Neuronal stem cell (in vitro differentiated cells): ENCODE data around the gene CACTIN.
A peak's percentile ranks its signal among the peaks of the same experiment; 100 is the strongest.

ENCODE experiments used
- DNase-seq: peaks from one replicate; pipeline ENCODE4 v3.0.0-alpha.2; 2013; ENCODE audit warnings: low spot score
- H2AFZ ChIP-seq: one replicate; pipeline ENCODE4 v1.6.1; 2013; ENCODE audit warnings: mild to moderate bottlenecking, low read length, inconsistent platforms
- H2AK5ac ChIP-seq: 2 replicates; pipeline ENCODE4 v1.6.1; 2013; ENCODE audit warnings: low read depth, mild to moderate bottlenecking, inconsistent platforms, low read length, moderate library complexity, mixed read lengths
- H2BK120ac ChIP-seq: 2 replicates; pipeline ENCODE4 v1.6.1; 2013; ENCODE audit warnings: low read depth, mild to moderate bottlenecking, inconsistent platforms, low read length, moderate library complexity, mixed read lengths
- H2BK12ac ChIP-seq: one replicate; pipeline ENCODE4 v1.6.1; 2013; ENCODE audit warnings: low read length, inconsistent platforms
- H2BK15ac ChIP-seq: 2 replicates; pipeline ENCODE4 v1.6.1; 2013; ENCODE audit warnings: mild to moderate bottlenecking, low read length, inconsistent platforms, mixed read lengths
- H2BK5ac ChIP-seq: one replicate; pipeline ENCODE4 v1.6.1; 2013; ENCODE audit warnings: inconsistent platforms, mild to moderate bottlenecking, low read length, moderate library complexity
- H3K14ac ChIP-seq: one replicate; pipeline ENCODE4 v1.6.1; 2013; ENCODE audit warnings: low read length, inconsistent platforms
- H3K18ac ChIP-seq: 2 replicates; pipeline ENCODE4 v1.6.1; 2013; ENCODE audit warnings: low read length, inconsistent platforms
- H3K23ac ChIP-seq: 2 replicates; pipeline ENCODE4 v1.6.1; 2013; ENCODE audit warnings: low read depth, mild to moderate bottlenecking, mixed read lengths, low read length, inconsistent platforms; ENCODE audit not compliant: poor library complexity
- H3K27ac ChIP-seq: replicated peaks from 3 replicates; pipeline ENCODE4 v1.5.1; 2013; ENCODE audit warnings: low read length, inconsistent platforms
- H3K27me3 ChIP-seq, 3 experiments: 2 replicates each; pipeline ENCODE4 v1.6.1; 2013; ENCODE audit warnings: low read length in 3 of 3, mild to moderate bottlenecking in 2 of 3, inconsistent platforms in 1 of 3, low read depth in 1 of 3, mixed read lengths in 1 of 3, moderate library complexity in 1 of 3; ENCODE audit not compliant: control insufficient read depth in 3 of 3, insufficient read depth in 3 of 3
- H3K36me3 ChIP-seq, 2 donors: replicated peaks in 1 of 2; 2 replicates each; pipeline ENCODE4 v1.6.1; 2013; ENCODE audit warnings: low read length in 2 of 2; ENCODE audit not compliant: control insufficient read depth in 2 of 2, insufficient read depth in 2 of 2
- H3K4ac ChIP-seq: 2 replicates; pipeline ENCODE4 v1.6.1; 2013; ENCODE audit warnings: inconsistent platforms, mild to moderate bottlenecking, low read length, moderate library complexity
- H3K4me1 ChIP-seq, 2 donors: 1 replicate in 1 of 2; 2 replicates in 1 of 2; pipeline ENCODE4 v1.6.1; 2013; ENCODE audit warnings: low read length in 2 of 2, low read depth in 1 of 2; ENCODE audit not compliant: control insufficient read depth in 2 of 2, insufficient read depth in 1 of 2
- H3K4me2 ChIP-seq: one replicate; pipeline ENCODE4 v1.6.1; 2013; ENCODE audit warnings: mild to moderate bottlenecking, low read length, inconsistent platforms; ENCODE audit not compliant: insufficient read depth, poor library complexity, severe bottlenecking
- H3K4me3 ChIP-seq, 2 donors: 2 replicates each; pipeline ENCODE4 v1.5.1; 2013; ENCODE audit warnings: low read length in 2 of 2, mild to moderate bottlenecking in 2 of 2, inconsistent platforms in 1 of 2, moderate library complexity in 1 of 2
- H3K79me1 ChIP-seq: one replicate; pipeline ENCODE4 v1.6.1; 2013; ENCODE audit warnings: low read depth, mild to moderate bottlenecking, inconsistent platforms, low read length, moderate library complexity
- H3K9ac ChIP-seq: one replicate; pipeline ENCODE4 v1.6.1; 2013; ENCODE audit warnings: mild to moderate bottlenecking, low read depth, low read length, inconsistent platforms; ENCODE audit not compliant: poor library complexity
- H3K9me3 ChIP-seq, 2 donors: replicated peaks in 1 of 2; 2 replicates each; pipeline versions ENCODE3 to v1.6.1; 2013; ENCODE audit warnings: low read length in 2 of 2, mild to moderate bottlenecking in 2 of 2, inconsistent platforms in 1 of 2, low read depth in 1 of 2, mixed read lengths in 1 of 2, moderate library complexity in 1 of 2; ENCODE audit not compliant: control insufficient read depth in 2 of 2, insufficient read depth in 1 of 2
- H4K8ac ChIP-seq: one replicate; pipeline ENCODE4 v1.6.1; 2013; ENCODE audit warnings: low read depth, mild to moderate bottlenecking, inconsistent platforms, low read length, moderate library complexity
- H4K91ac ChIP-seq: one replicate; pipeline ENCODE4 v1.6.1; 2013; ENCODE audit warnings: low read length, low read depth, mild to moderate bottlenecking, inconsistent platforms; ENCODE audit not compliant: poor library complexity
- WGBS, 2 donors: extraction: QIAGEN DNeasy Blood & Tissue Kit; methylation state at CpG; one replicate each; pipeline ENCODE4 v1.1.7; 2013; ENCODE audit warnings: missing lambda C conversion rate in 2 of 2, mixed read lengths in 1 of 2; ENCODE audit not compliant: insufficient read length in 2 of 2, insufficient replicate concordance in 1 of 2; ENCODE audit errors: extremely low coverage in 2 of 2; 5-methylcytosine and 5-hydroxymethylcytosine counted together

CACTIN gene

DNA sequence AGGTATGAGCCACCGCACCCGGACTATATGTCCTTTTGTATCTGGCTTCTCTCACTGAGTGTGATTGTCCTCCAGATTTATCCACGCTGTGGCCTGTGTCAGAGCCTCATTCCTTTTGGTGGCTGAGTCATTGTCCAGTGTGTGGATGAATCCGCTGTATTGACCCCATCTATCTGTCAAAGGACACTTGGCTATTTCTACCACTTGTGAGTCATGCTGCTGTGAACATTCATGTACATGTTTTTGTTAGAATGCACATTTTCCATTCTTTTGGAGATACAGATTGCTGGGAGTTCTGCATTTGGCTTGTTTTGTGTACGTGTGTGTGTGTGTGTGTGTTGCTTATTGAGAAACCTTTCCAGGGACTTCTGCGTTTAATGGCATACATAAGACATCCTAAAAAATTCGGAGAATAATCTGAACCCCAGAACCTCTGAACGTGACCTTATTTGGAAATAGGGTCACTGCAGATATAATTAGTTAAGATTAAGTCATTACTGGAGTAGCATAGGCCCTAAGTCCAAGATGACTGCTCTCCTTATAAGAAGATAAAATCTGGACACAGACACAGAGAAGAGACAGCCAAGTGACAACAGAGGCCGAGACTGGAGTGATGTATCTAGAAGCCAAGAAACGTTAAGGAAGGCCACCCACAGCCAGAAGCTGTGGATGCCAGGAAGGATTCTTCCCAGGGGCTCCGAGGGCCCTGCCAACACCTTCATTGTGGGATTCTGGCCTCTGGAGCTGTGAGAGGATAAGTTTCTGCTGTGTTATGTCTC lies 46.2 kb downstream of the CACTIN start:
- H3K27me3 ChIP-seq, result peaks cover 0 to 35% (median 11%) of the 10 kb centered on the region in 3 experiments
- H3K4ac ChIP-seq, result no peak overlapping the region
- no peaks in the 10 kb centered on the region for H3K9me3 ChIP-seq

DNA sequence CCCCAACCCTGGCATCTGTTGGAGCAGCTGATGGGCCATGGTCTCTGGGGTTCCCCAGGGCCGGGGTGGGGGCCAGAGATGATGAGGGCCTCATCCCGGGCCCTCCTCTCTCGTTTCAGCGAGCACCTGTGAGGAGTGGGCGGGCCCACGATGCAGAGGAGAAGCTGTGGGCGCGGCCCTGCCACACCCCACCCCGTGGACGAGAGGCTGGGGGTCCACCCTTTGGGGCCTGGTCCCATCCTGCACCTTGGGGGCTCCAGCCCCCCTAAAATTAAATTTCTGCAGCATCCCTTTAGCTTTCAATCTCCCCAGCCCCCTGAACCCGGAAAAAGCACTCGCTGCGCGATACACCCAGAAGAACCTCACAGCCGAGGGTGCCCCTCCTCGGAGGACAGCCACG lies 48.2 kb downstream of the CACTIN start:
- no peak overlapping the region for H2BK120ac ChIP-seq
- H3K18ac ChIP-seq, result no peak overlapping the region
- no peak overlapping the region for H2AK5ac ChIP-seq
- DNase-seq, result no peak
- H3K36me3 ChIP-seq, result peaks cover 9 to 19% of the 10 kb centered on the region in 2 donors
- no CpG with 5 or more reads among the region's 17 CpGs for WGBS, 2 donors
- H3K9ac ChIP-seq, result no peak overlapping the region
- no peak overlapping the region for H3K23ac ChIP-seq
- no peak overlapping the region for H3K4me3 ChIP-seq
- no peak overlapping the region for H3K14ac ChIP-seq
- no peak overlapping the region for H2BK12ac ChIP-seq
- H2BK5ac ChIP-seq, result no peak overlapping the region
- no peak overlapping the region for H2AFZ ChIP-seq
- no peaks in the 10 kb centered on the region for H3K9me3 ChIP-seq
- no peaks in the 10 kb centered on the region for H3K79me1 ChIP-seq
- H3K4ac ChIP-seq, result no peak overlapping the region
- H3K4me2 ChIP-seq, result no peak overlapping the region
- no peak overlapping the region for H3K27ac ChIP-seq
- H4K8ac ChIP-seq, result no peak overlapping the region
- no peak overlapping the region for H4K91ac ChIP-seq
- no peak overlapping the region for H2BK15ac ChIP-seq
- H3K4me1 ChIP-seq, result peaks cover 0 to 14% of the 10 kb centered on the region in 2 donors
- peaks cover 0 to 29% (median under 1%) of the 10 kb centered on the region in 3 experiments for H3K27me3 ChIP-seq

More for the DNA sequence above, 46.2 kb downstream of the CACTIN start:
- Histone ChIP-seq H3K23ac (no peak overlapping the region), H3K4me1 (peaks cover 0 to 11% of the 10 kb centered on the region in 2 donors), H3K79me1 (no peaks in the 10 kb centered on the region), H2BK120ac (no peak overlapping the region), H3K18ac (no peak overlapping the region), H2BK5ac (no peak overlapping the region), H4K8ac (no peak overlapping the region), H2BK12ac (no peak overlapping the region), H3K27ac (no peak overlapping the region), H3K9ac (no peak overlapping the region), H2AK5ac (no peak overlapping the region), H3K4me2 (no peak overlapping the region), H2AFZ (no peak overlapping the region), H3K14ac (no peak overlapping the region), H4K91ac (no peak overlapping the region), H2BK15ac (no peak overlapping the region), H3K4me3 (no peak overlapping the region), H3K36me3 (peaks cover 2 to 13% of the 10 kb centered on the region in 2 donors)
- WGBS, 2 donors, result no CpG with 5 or more reads among the region's 11 CpGs
- DNase-seq, result no peak

DNA sequence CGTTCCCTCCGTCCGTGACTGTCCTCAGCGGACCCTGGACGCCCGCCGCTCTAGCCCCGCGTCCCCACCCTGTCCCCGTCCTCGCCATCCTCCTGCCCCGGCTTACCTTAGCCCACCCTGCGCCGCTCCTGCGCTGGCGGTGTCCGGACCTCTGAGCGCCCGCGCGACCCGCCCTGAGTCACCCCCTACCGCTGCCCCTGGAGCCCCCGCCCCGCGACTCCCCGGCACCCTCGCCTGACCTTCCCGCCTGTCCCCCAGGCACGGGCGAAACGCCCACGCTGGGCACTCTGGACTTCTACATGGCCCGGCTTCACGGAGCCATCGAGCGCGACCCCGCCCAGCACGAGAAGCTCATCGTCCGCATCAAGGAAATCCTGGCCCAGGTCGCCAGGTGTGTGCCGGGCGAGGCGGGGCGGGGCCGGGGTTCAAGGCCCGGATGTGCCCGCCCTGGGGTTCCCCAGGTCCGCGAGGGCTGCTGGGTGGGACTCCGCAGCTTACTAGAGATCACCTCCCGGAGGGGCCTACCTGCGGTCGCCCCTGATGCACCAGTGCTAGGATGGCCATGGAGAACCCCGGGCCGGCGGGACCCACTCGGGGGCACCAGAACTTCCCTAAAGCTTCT lies 48.8 kb downstream of the CACTIN start:
- no peak overlapping the region for H3K4me3 ChIP-seq
- no CpG with 5 or more reads among the region's 60 CpGs for WGBS, 2 donors

More for the DNA sequence above, 48.8 kb downstream of the CACTIN start:
- Histone ChIP-seq H4K91ac (no peak overlapping the region), H3K4me1 (peaks cover 0 to 14% of the 10 kb centered on the region in 2 donors), H3K9me3 (no peaks in the 10 kb centered on the region), H2BK15ac (no peak overlapping the region), H2BK12ac (no peak overlapping the region), H3K27ac (no peak overlapping the region), H3K18ac (peak overlapping the region; percentile 76), H2AK5ac (peak overlapping the region; percentile 37), H3K79me1 (peaks cover 3% of the 10 kb centered on the region), H3K23ac (peak overlapping the region; percentile 43), H2BK5ac (no peak overlapping the region), H4K8ac (no peak overlapping the region), H3K14ac (no peak overlapping the region), H2AFZ (no peak overlapping the region), H3K4me2 (peak overlapping the region; percentile 49), H3K36me3 (peaks cover 9 to 19% of the 10 kb centered on the region in 2 donors), H2BK120ac (no peak overlapping the region), H3K27me3 (peaks cover 0 to 28% (median 0%) of the 10 kb centered on the region in 3 experiments), H3K9ac (peak overlapping the region; percentile 60), H3K4ac (no peak overlapping the region)
- DNase-seq, result no peak
